Naive B cell (primary cell): ENCODE measurements around the gene MUC20. TPM values are rescaled to one million over a fixed set of nuclear protein-coding genes. Genes with fewer than 3 reads are reported as not detected.
A peak's percentile ranks its signal among the peaks of the same experiment; 100 is the strongest.
"Not testable (repeated sequence)": the region's sequence is repeated elsewhere in the genome, so short reads cannot be mapped to it uniquely, and the experiment has no call there.

Experiments used
- ATAC-seq, 2 donors: fragments of 150-1000 bp; cut with Tn5 transposase; 2 replicates each; pipeline ENCODE4 v1.10.0; 2021; ENCODE audit warnings: low read depth in 2 of 2, mild to moderate bottlenecking in 2 of 2, moderate library complexity in 2 of 2
- DNase-seq: peaks from one replicate; pipeline ENCODE4 v3.0.0; 2022
- H3K27ac Mint-ChIP-seq, 6 donors: one replicate each; pipeline ENCODE4 v1.8.0; 2020 to 2022; ENCODE audit warnings: mild to moderate bottlenecking in 6 of 6, mixed read lengths in 6 of 6, moderate library complexity in 5 of 6, inconsistent platforms in 2 of 6
- H3K27me3 Mint-ChIP-seq, 3 donors: one replicate each; pipeline ENCODE4 v1.8.0; 2021 to 2022; ENCODE audit warnings: mixed read lengths in 3 of 3, mild to moderate bottlenecking in 1 of 3
- H3K36me3 Mint-ChIP-seq, 2 donors: one replicate each; pipeline ENCODE4 v1.8.0; 2020 to 2022; ENCODE audit warnings: mixed read lengths in 2 of 2, inconsistent platforms in 1 of 2, mild to moderate bottlenecking in 1 of 2
- H3K4me1 Mint-ChIP-seq, 3 donors: one replicate each; pipeline ENCODE4 v1.8.0; 2020 to 2022; ENCODE audit warnings: mixed read lengths in 3 of 3, inconsistent platforms in 1 of 3, mild to moderate bottlenecking in 1 of 3, moderate library complexity in 1 of 3
- H3K4me3 Mint-ChIP-seq, 8 donors: one replicate each; pipeline ENCODE4 v1.8.0; 2020 to 2022; ENCODE audit warnings: mild to moderate bottlenecking in 8 of 8, mixed read lengths in 8 of 8, moderate library complexity in 8 of 8, inconsistent platforms in 2 of 8
- H3K9me3 Mint-ChIP-seq, 7 donors: one replicate each; pipeline ENCODE4 v1.8.0; 2020 to 2022; ENCODE audit warnings: mixed read lengths in 7 of 7, mild to moderate bottlenecking in 5 of 7, inconsistent platforms in 2 of 7, moderate library complexity in 1 of 7
- polyA plus RNA-seq, 6 donors: library from polyadenylated mRNA; unstranded; fragments of 300-500 nt; fragmentation: Illumina TruSeq; gene quantifications; one replicate each; pipeline ENCODE4 v1.2.3, GENCODE V29; 2021; ENCODE audit warnings: low read depth in 6 of 6

MUC20 gene
- polyA plus RNA-seq, 6 donors from 2014 or later = 0.15 to 1.2 (median 0.83) TPM; not detected in 3

DNA sequence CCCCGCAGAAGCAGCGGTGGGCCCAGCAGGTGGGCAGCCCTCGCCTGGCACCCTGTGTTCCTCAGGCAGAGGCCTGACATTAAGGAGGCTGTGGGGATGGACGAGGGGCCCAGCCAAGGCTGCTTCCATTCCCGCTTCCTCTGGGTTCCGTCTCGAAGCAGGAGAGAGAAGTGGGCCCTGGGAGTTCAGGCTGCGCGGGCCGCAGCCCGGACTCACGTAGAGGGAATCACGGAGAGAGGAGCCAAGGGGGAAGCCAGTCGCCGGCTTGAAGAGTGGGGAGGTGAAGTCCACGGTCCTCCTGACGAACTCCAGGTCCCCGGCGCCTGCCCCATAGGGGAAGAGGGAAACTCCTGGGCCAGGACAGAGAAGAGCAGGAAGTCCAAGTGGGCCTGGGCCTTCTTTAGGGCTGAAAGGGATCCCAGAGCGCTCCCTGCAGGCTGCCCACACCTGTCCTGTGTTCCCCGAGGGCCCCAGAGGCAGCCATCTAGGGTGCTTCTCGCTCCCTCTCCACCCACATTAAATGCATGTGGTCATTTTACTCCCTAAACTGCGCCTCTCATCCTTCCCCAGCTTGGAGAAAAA is 53.3 kb downstream of the MUC20 start:
- Mint-ChIP-seq H3K9me3 (peaks cover 0 to 12% (median 0%) of the 10 kb centered on the region in 7 donors), H3K27ac (no peak overlapping the region), H3K27me3 (peaks cover 0 to 23% (median 10%) of the 10 kb centered on the region in 3 donors), H3K4me1 (peaks cover 0 to 8% (median 5%) of the 10 kb centered on the region in 3 donors), H3K36me3 (peaks cover 0 to 3% of the 10 kb centered on the region in 2 donors), H3K4me3 (no peak overlapping the region)
- ATAC-seq (no peak), DNase-seq (no peak)

DNA sequence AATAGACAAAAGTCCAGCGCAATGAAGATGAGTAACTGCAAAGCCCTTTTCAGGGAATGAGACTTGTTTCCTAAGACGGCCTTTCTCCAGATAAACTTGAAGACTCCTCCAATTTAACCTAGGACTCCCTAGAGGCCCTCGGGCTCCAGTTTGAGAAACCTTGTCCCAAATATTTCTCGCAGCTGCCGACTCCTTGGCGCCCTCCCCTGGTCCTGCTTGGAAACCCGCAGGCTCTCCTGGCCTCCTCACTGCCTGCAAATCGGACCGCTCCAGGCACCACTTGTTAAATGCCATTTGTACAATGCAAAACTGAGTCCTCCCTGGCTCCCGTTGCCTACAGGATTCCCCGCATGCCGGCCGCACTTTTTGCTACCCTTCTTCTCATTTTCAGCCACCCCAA is 54.1 kb downstream of the MUC20 start:
- no peak overlapping the region for H3K27ac Mint-ChIP-seq
- peaks cover 0 to 32% (median 10%) of the 10 kb centered on the region in 3 donors for H3K27me3 Mint-ChIP-seq
- peaks cover 0 to 12% (median 0%) of the 10 kb centered on the region in 7 donors for H3K9me3 Mint-ChIP-seq
- no peak overlapping the region for H3K4me3 Mint-ChIP-seq
- peaks cover 0 to 10% of the 10 kb centered on the region in 2 donors for H3K36me3 Mint-ChIP-seq
- DNase-seq (no peak), ATAC-seq (no peak)
- H3K4me1 Mint-ChIP-seq = peaks cover under 1 to 10% (median 7%) of the 10 kb centered on the region in 3 donors

DNA sequence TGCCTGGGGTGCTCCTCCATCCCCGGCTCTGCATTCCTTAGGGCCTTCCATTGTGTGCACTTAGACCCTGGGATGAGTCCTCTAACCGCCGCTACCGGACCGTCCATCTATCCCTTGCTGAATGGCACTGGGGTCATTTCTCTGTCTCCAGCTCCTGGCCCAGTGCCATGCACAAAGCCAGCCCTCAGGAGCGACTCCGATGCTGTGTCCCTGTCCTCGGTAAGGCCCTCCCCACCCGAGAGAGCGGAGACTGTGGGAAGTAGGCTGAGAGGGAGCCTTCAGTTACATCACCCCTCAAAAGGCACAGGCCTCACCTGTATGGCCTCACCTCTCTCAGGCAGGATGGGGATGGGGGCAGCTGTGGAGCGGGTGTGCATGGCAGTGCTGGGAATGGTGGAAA is 57.2 kb downstream of the MUC20 start:
- Mint-ChIP-seq H3K9me3 (peaks cover 4 to 18% (median 13%) of the 10 kb centered on the region in 7 donors), H3K4me1 (peaks cover 18 to 29% (median 22%) of the 10 kb centered on the region in 3 donors), H3K4me3 (no peak overlapping the region), H3K27ac (peak overlapping the region in 1 of 6 donors; percentile 76), H3K27me3 (peaks cover 0 to 31% (median 5%) of the 10 kb centered on the region in 3 donors), H3K36me3 (peaks cover 0 to 27% of the 10 kb centered on the region in 2 donors)
- ATAC-seq (no peak), DNase-seq (no peak)

DNA sequence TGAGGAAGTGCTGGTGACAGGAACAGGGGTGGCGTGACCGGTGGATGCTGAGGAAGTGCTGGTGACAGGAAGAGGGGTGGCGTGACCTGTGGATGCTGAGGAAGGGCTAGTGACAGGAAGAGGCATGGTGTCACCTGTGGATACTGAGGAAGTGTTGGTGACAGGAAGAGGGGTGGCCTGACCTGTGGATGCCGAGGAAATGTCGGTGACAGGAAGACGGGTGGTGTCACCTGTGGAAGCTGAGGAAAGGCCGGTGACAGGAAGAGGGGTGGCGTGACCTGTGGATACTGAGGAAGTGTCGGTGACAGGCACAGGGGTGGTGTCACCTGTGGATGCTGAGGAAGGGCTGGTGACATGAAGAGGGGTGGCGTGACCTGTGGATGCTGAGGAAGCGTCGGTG is 60.5 kb downstream of the MUC20 start:
- Mint-ChIP-seq H3K9me3 (peaks cover 4 to 42% (median 33%) of the 10 kb centered on the region in 7 donors), H3K4me1 (peaks cover 30 to 51% (median 46%) of the 10 kb centered on the region in 3 donors), H3K36me3 (peaks cover 0 to 56% of the 10 kb centered on the region in 2 donors), H3K27ac (peak overlapping the region in 5 of 6 donors; percentile 36 to 93 (median 44)), H3K4me3 (peak overlapping the region in 1 of 8 donors; percentile 42), H3K27me3 (peaks cover 0 to 49% (median 0%) of the 10 kb centered on the region in 3 donors)
- ATAC-seq, DNase-seq: not testable (repeated sequence)

Other genes starting within 250 kb of the MUC20 start
- gene PPP1R2, start 177.7 kb upstream of the MUC20 start, polyA plus RNA-seq = 100 to 1,000 TPM; 171 to 265 (median 214) TPM
- 1 to 10 TPM in 3 of 6 donors, under 1 TPM in 2, not detected in 1; 0.25 to 3.5 (median 1.9) TPM for gene APOD, start 137.0 kb upstream of the MUC20 start, polyA plus RNA-seq
- under 1 TPM in 5 of 6 donors, not detected in 1; 0.03 to 0.19 (median 0.07) TPM for gene MUC4, start 91.0 kb downstream of the MUC20 start, polyA plus RNA-seq
- gene TNK2, start 187.6 kb downstream of the MUC20 start, polyA plus RNA-seq = 1 to 10 TPM; 1.1 to 4.8 (median 2.3) TPM